K562 (cell line): ENCODE data around the gene ACTR3. TPM values are rescaled to one million over a fixed set of nuclear protein-coding genes. Genes with fewer than 3 reads are reported as not detected.

ENCODE experiments used
- ATAC-seq: fragments of 200-7000 bp; cut with Tn5 transposase; 3 replicates; pipeline ENCODE4 v1.9.1; 2020; ENCODE audit warnings: moderate library complexity
- BruUV-seq: library from RNA; stranded (reverse); fragments of 400-500 nt; replicated peaks from 2 replicates; lab custom pipeline; 2021; lab: Mats Ljungman, UMichigan
- CTCF ChIA-PET: fragments of 300-600 bp; formaldehyde crosslinking; extraction: SDS; loops from one replicate; lab custom pipeline; 2021; ENCODE audit warnings: low intra/inter-chr PET ratio; lab: Yijun Ruan, JAX
- POLR2A ChIA-PET: fragments of 300-600, 350-650 bp; sonication (Branson Sonifier 250); formaldehyde crosslinking; extraction: SDS; loops from one replicate; lab custom pipeline; 2021; ENCODE audit warnings: antibody characterized with exemption, inconsistent platforms; lab: Yijun Ruan, JAX
- DNase-seq, 4 experiments: peaks; one replicate each; pipeline versions ENCODE4 v3.0.0 to v3.0.0-alpha.2; 2011 to 2018; ENCODE audit warnings: low spot score in 3 of 4, mixed read lengths in 3 of 4; ENCODE audit errors: extremely low read depth in 1 of 4
- FAIRE-seq: peaks from 2 replicates; lab custom pipeline; 2011; peaks lifted over from hg19 to GRCh38; lab: Jason Lieb, UNC
- H2AFZ ChIP-seq: 2 replicates; pipeline ENCODE4 v1.6.0; 2011; ENCODE audit warnings: low read depth, low read length, control low read depth, inconsistent platforms
- H3K27ac ChIP-seq: fragments of 200-600 bp; 3 replicates; pipeline ENCODE4 v1.8.0; 2011; ENCODE audit warnings: low read depth, mild to moderate bottlenecking, control low read depth, inconsistent platforms, low read length, moderate library complexity, mixed read lengths; ENCODE audit errors: extremely low read depth
- H3K27me3 ChIP-seq, 2 experiments: fragments of 300-600 bp in 1 of 2; 2 replicates in 1 of 2; 3 replicates in 1 of 2; pipeline versions ENCODE4 v1.6.0 to v1.8.0; 2011; ENCODE audit warnings: inconsistent platforms in 2 of 2, low read length in 2 of 2, mild to moderate bottlenecking in 1 of 2, mixed read lengths in 1 of 2, moderate library complexity in 1 of 2; ENCODE audit not compliant: control insufficient read depth in 2 of 2, insufficient read depth in 2 of 2
- H3K36me3 ChIP-seq: fragments of 300-600 bp; 3 replicates; pipeline ENCODE4 v1.8.0; 2011; ENCODE audit warnings: mild to moderate bottlenecking, low read length, inconsistent platforms; ENCODE audit not compliant: control insufficient read depth, insufficient read depth
- H3K4me1 ChIP-seq, 2 experiments: fragments of 200-600 bp in 1 of 2; replicated peaks in 1 of 2; 2 replicates in 1 of 2; 3 replicates in 1 of 2; pipeline versions ENCODE4 v1.5.1 to v1.8.0; 2011; ENCODE audit warnings: inconsistent platforms in 2 of 2, low read length in 2 of 2, mild to moderate bottlenecking in 1 of 2, mixed read lengths in 1 of 2, moderate library complexity in 1 of 2; ENCODE audit not compliant: control insufficient read depth in 2 of 2, insufficient read depth in 2 of 2
- H3K4me2 ChIP-seq: 2 replicates; pipeline ENCODE4 v1.6.1; 2011; ENCODE audit warnings: low read length, control low read depth, inconsistent platforms, mixed read lengths; ENCODE audit not compliant: insufficient read depth
- H3K4me3 ChIP-seq: fragments of 200-600 bp; sonication (generic), shearing (Covaris generic); 2 replicates; pipeline ENCODE4 v1.5.1; 2016; ENCODE audit warnings: control low read depth, inconsistent platforms
- H3K79me2 ChIP-seq: fragments of 200-600 bp; 3 replicates; pipeline ENCODE4 v1.8.0; 2011; ENCODE audit warnings: low read length, inconsistent platforms; ENCODE audit not compliant: control insufficient read depth, insufficient read depth
- H3K9ac ChIP-seq, 2 experiments: 2 replicates each; pipeline versions ENCODE4 v1.6.0 to v1.6.1; 2011; ENCODE audit warnings: low read depth in 2 of 2, low read length in 2 of 2, control low read depth in 1 of 2, inconsistent platforms in 1 of 2, mild to moderate bottlenecking in 1 of 2, mixed read lengths in 1 of 2; ENCODE audit not compliant: insufficient read depth in 1 of 2
- H3K9me1 ChIP-seq: one replicate; pipeline ENCODE4 v1.6.0; 2011; ENCODE audit warnings: inconsistent platforms, mild to moderate bottlenecking, low read length, moderate library complexity; ENCODE audit not compliant: control insufficient read depth, insufficient read depth
- H3K9me3 ChIP-seq: replicated peaks from 2 replicates; pipeline ENCODE4 v1.5.1; 2011; ENCODE audit warnings: low read depth, low read length, inconsistent platforms; ENCODE audit not compliant: control insufficient read depth, insufficient read depth
- H4K20me1 ChIP-seq: replicated peaks from 2 replicates; pipeline ENCODE4 v1.6.1; 2011; ENCODE audit warnings: low read length, inconsistent platforms, mixed read lengths; ENCODE audit not compliant: control insufficient read depth, insufficient read depth
- FOXA3 ChIP-seq, 2 experiments: fragments of 450-650 bp in 1 of 2; sonication (generic) in 1 of 2; formaldehyde crosslinking; IDR thresholded peaks in 1 of 2; conservative IDR thresholded peaks in 1 of 2; 2 replicates each; pipeline versions ENCODE4 v1.4.0 to v1.8.0; 2020 to 2022; ENCODE audit warnings: mild to moderate bottlenecking in 2 of 2, missing genetic modification reagents in 1 of 2
- GATAD2B ChIP-seq: fragments of 450-650 bp; IDR thresholded peaks from 2 replicates; pipeline ENCODE4 v1.6.1; 2017; ENCODE audit warnings: mild to moderate bottlenecking, borderline replicate concordance
- SIN3B ChIP-seq: fragments of 450-650 bp; IDR thresholded peaks from 2 replicates; pipeline ENCODE4 v1.6.1; 2017; ENCODE audit warnings: low read depth, mild to moderate bottlenecking, moderate library complexity
- TAF7 ChIP-seq: fragments of 450-650 bp; IDR thresholded peaks from 2 replicates; pipeline ENCODE4 v1.6.1; 2016; ENCODE audit warnings: missing genetic modification characterization, missing compliant biosample characterization
- TCF7 ChIP-seq: sonication (generic); IDR thresholded peaks from 2 replicates; pipeline ENCODE4 v1.6.1; 2016; ENCODE audit warnings: antibody characterized with exemption, borderline replicate concordance
- ZNF124 ChIP-seq: sonication (generic); formaldehyde crosslinking; IDR thresholded peaks from 2 replicates; pipeline ENCODE4 v1.8.1; 2022; ENCODE audit warnings: missing genetic modification reagents
- WGBS: fragments of 100-300 bp; shearing (Covaris generic); methylation state at CpG from one replicate; pipeline ENCODE4 v1.1.6; 2016; ENCODE audit warnings: low coverage, mixed read lengths; ENCODE audit not compliant: insufficient coverage; ENCODE audit errors: missing lambda C conversion rate; 5-methylcytosine and 5-hydroxymethylcytosine counted together
- in situ Hi-C: fragments of 300-500 bp; cut with MboI; formaldehyde crosslinking; loops from 4 replicates; pipeline ENCODE4 v1.15.0; 2018; ENCODE audit warnings: inconsistent platforms, mixed read lengths
- intact Hi-C: fragments of 100-400 bp; cut with micrococcal nuclease; formaldehyde crosslinking; loops from 2 replicates; pipeline ENCODE4 v1.14.2; 2022
- polyA plus RNA-seq, 8 experiments: library from polyadenylated mRNA; depleted of rRNA in 4 of 8; stranded (reverse) in 5 of 8; unstranded in 3 of 8; fragments of >200 nt; fragmentation: Nextera tagmentation in 2 of 8; fragmentation: Illumina TruSeq in 1 of 8; extraction: Ambion mirVana in 2 of 8; extraction: Trizol in 1 of 8; gene quantifications; 2 replicates each; pipeline versions ENCODE4 v1.2.1 to v1.2.3, GENCODE V29; 2011 to 2014; ENCODE audit warnings: inconsistent platforms in 1 of 8, missing spikeins in 1 of 8
- total RNA-seq, 7 experiments: library from RNA; depleted of rRNA in 6 of 7; stranded (reverse); fragments of >200 nt in 6 of 7; fragmentation: Illumina TruSeq in 2 of 7; extraction: Trizol in 2 of 7; gene quantifications; 2 replicates each; pipeline versions ENCODE4 v1.2.1 to v1.2.3, GENCODE V29; 2011 to 2021; ENCODE audit warnings: low replicate concordance in 1 of 7
- TF ChIP-seq, protein P1 (sequence below): sonication (generic); formaldehyde crosslinking; IDR thresholded peaks from 2 replicates; pipeline ENCODE4 v1.9.0; 2022; ENCODE audit warnings: mild to moderate bottlenecking, missing genetic modification reagents
- TF ChIP-seq, protein P2 (sequence below): sonication (generic); formaldehyde crosslinking; IDR thresholded peaks from 2 replicates; pipeline ENCODE4 v1.8.0; 2022; ENCODE audit warnings: mild to moderate bottlenecking, missing genetic modification reagents, borderline replicate concordance
- TF ChIP-seq, protein P3 (sequence below): sonication (generic); formaldehyde crosslinking; IDR thresholded peaks from 2 replicates; pipeline ENCODE4 v1.5.0; 2020; ENCODE audit warnings: missing genetic modification reagents
- TF ChIP-seq, protein P4 (sequence below): sonication (generic); formaldehyde crosslinking; IDR thresholded peaks from 2 replicates; pipeline ENCODE4 v1.8.0; 2022; ENCODE audit warnings: mild to moderate bottlenecking, missing genetic modification reagents
- TF ChIP-seq, protein P5 (sequence below): sonication (generic); formaldehyde crosslinking; IDR thresholded peaks from 2 replicates; pipeline ENCODE4 v1.8.1; 2022; ENCODE audit warnings: missing genetic modification reagents

Gene ACTR3
- total and polyA plus RNA-seq, 9 of the 15 experiments (the other 6 are each of a cell fraction or from before 2014, with no cell fraction given), result 49.0 to 354 (median 249) TPM

DNA sequence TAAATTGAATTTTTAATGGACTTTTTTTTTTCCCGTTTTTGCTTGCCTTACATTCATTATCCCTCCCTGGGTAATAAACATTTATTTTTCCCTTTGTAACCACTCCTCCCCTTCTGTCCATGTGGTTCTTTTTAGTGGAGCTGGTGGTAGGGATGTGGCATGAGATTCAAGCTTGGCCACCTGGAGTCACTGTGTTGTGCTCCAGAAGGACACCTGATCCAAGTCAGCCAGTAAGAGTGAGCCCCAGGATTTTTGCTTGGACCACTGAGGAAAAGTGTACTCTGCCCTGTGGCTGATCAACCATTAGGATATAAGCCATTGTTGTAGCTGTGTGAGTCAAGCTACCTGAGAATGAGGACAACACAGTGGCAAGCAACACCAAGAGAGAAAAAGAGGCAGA lies 11.1 kb upstream of the ACTR3 start:
- Histone ChIP-seq H3K36me3 (no peaks in the 10 kb centered on the region; the same call in 2 of the 3 replicates), H3K27ac (no peak overlapping the region), H3K4me2 (no peak overlapping the region), H3K9me1 (no peaks in the 10 kb centered on the region), H3K9ac (no peak overlapping the region), H3K79me2 (no peaks in the 10 kb centered on the region), H2AFZ (no peak overlapping the region), H4K20me1 (no peaks in the 10 kb centered on the region), H3K4me1 (peaks cover 6 to 10% of the 10 kb centered on the region in 2 experiments; a peak in 3 of 5 replicates), H3K9me3 (no peaks in the 10 kb centered on the region), H3K4me3 (no peak overlapping the region), H3K27me3 (no peaks in the 10 kb centered on the region)
- in situ Hi-C loops, result no loop called here
- BruUV-seq, result no TSS peak
- WGBS, result 38% methylated on average over 1 of the region's 1 CpG
- CTCF ChIA-PET, result no interaction called here
- intact Hi-C loops, result no loop called here
- ATAC-seq (peak; percentile 41; the same call in 2 of the 3 replicates), DNase-seq (no peak), FAIRE-seq (no peak)
- POLR2A ChIA-PET, result interaction anchor here (10.6 kb wide), 1 partner anchor 10 kb away, joined by 75 read pairs; the partner anchor contains the start of gene ACTR3
- TF ChIP-seq, protein P1, sequence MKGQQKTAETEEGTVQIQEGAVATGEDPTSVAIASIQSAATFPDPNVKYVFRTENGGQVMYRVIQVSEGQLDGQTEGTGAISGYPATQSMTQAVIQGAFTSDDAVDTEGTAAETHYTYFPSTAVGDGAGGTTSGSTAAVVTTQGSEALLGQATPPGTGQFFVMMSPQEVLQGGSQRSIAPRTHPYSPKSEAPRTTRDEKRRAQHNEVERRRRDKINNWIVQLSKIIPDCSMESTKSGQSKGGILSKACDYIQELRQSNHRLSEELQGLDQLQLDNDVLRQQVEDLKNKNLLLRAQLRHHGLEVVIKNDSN (CRISPR knock-in tag), result peak; percentile 51
- TF ChIP-seq, protein P2, sequence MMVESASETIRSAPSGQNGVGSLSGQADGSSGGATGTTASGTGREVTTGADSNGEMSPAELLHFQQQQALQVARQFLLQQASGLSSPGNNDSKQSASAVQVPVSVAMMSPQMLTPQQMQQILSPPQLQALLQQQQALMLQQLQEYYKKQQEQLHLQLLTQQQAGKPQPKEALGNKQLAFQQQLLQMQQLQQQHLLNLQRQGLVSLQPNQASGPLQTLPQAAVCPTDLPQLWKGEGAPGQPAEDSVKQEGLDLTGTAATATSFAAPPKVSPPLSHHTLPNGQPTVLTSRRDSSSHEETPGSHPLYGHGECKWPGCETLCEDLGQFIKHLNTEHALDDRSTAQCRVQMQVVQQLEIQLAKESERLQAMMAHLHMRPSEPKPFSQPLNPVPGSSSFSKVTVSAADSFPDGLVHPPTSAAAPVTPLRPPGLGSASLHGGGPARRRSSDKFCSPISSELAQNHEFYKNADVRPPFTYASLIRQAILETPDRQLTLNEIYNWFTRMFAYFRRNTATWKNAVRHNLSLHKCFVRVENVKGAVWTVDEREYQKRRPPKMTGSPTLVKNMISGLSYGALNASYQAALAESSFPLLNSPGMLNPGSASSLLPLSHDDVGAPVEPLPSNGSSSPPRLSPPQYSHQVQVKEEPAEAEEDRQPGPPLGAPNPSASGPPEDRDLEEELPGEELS (CRISPR knock-in tag), result no peak
- TF ChIP-seq TCF7, result no peak
- TF ChIP-seq ZNF124 (CRISPR knock-in tag), result no peak
- TF ChIP-seq TAF7 (tag), result no peak
- TF ChIP-seq, protein P3, sequence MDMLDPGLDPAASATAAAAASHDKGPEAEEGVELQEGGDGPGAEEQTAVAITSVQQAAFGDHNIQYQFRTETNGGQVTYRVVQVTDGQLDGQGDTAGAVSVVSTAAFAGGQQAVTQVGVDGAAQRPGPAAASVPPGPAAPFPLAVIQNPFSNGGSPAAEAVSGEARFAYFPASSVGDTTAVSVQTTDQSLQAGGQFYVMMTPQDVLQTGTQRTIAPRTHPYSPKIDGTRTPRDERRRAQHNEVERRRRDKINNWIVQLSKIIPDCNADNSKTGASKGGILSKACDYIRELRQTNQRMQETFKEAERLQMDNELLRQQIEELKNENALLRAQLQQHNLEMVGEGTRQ (CRISPR knock-in tag), result peak; percentile 23; the same call in 1 of the 2 replicates
- TF ChIP-seq, protein P4, sequence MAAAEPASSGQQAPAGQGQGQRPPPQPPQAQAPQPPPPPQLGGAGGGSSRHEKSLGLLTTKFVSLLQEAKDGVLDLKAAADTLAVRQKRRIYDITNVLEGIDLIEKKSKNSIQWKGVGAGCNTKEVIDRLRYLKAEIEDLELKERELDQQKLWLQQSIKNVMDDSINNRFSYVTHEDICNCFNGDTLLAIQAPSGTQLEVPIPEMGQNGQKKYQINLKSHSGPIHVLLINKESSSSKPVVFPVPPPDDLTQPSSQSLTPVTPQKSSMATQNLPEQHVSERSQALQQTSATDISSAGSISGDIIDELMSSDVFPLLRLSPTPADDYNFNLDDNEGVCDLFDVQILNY, result no peak
- TF ChIP-seq, protein P5, sequence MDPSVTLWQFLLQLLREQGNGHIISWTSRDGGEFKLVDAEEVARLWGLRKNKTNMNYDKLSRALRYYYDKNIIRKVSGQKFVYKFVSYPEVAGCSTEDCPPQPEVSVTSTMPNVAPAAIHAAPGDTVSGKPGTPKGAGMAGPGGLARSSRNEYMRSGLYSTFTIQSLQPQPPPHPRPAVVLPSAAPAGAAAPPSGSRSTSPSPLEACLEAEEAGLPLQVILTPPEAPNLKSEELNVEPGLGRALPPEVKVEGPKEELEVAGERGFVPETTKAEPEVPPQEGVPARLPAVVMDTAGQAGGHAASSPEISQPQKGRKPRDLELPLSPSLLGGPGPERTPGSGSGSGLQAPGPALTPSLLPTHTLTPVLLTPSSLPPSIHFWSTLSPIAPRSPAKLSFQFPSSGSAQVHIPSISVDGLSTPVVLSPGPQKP (CRISPR knock-in tag), result no peak
- no peak for TF ChIP-seq SIN3B
- TF ChIP-seq FOXA3 (CRISPR knock-in tag; conservative IDR thresholded peaks at IDR 0.05 in 1 of 2, IDR thresholded peaks at IDR 0.05 in 1 of 2), result no peak
- TF ChIP-seq GATAD2B, result no peak
